AG09309 (cell line): ENCODE data around the gene CYP3A7.
"Not testable (repeated sequence)": the region's sequence is repeated elsewhere in the genome, so short reads cannot be mapped to it uniquely, and the experiment has no call there.

ENCODE experiments used
- DNase-seq: peaks from one replicate; pipeline ENCODE4 v3.0.0-alpha.2; 2010; ENCODE audit warnings: low read depth
- H3K4me3 ChIP-seq: 2 replicates; pipeline ENCODE4 v1.5.1; 2011; ENCODE audit warnings: mild to moderate bottlenecking, low read depth, low read length, moderate library complexity; ENCODE audit not compliant: control insufficient read depth
- TF ChIP-seq, protein P1 (sequence below): IDR thresholded peaks from 2 replicates; pipeline ENCODE4 v1.5.1; 2011; ENCODE audit warnings: mild to moderate bottlenecking, low read depth, low read length, inconsistent platforms; ENCODE audit not compliant: insufficient read depth, control insufficient read depth; ENCODE audit errors: missing control alignments

CYP3A7 gene

DNA sequence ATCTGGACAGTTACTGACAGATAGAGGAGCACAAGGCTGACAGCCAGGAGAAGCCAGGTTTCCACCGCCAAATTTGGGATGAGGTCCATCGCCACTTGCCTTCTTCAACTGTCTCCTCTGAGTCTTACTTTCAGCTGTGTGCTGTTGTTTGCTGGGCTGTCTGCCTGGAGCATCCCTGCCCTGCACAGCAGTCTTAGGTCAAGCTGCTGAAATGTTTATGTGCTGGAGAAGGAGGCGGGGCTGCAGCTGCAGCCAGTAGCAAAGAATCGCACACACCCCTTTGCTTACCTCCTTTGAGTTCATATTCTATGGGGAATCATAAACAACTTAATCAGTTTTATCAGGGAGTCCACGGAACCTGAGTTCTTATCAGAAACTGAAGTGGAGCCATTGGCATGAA lies 35.0 kb downstream of the CYP3A7 start:
- H3K4me3 ChIP-seq, result no peak overlapping the region
- TF ChIP-seq, protein P1, sequence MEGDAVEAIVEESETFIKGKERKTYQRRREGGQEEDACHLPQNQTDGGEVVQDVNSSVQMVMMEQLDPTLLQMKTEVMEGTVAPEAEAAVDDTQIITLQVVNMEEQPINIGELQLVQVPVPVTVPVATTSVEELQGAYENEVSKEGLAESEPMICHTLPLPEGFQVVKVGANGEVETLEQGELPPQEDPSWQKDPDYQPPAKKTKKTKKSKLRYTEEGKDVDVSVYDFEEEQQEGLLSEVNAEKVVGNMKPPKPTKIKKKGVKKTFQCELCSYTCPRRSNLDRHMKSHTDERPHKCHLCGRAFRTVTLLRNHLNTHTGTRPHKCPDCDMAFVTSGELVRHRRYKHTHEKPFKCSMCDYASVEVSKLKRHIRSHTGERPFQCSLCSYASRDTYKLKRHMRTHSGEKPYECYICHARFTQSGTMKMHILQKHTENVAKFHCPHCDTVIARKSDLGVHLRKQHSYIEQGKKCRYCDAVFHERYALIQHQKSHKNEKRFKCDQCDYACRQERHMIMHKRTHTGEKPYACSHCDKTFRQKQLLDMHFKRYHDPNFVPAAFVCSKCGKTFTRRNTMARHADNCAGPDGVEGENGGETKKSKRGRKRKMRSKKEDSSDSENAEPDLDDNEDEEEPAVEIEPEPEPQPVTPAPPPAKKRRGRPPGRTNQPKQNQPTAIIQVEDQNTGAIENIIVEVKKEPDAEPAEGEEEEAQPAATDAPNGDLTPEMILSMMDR, result no peak
- DNase-seq, result no peak

DNA sequence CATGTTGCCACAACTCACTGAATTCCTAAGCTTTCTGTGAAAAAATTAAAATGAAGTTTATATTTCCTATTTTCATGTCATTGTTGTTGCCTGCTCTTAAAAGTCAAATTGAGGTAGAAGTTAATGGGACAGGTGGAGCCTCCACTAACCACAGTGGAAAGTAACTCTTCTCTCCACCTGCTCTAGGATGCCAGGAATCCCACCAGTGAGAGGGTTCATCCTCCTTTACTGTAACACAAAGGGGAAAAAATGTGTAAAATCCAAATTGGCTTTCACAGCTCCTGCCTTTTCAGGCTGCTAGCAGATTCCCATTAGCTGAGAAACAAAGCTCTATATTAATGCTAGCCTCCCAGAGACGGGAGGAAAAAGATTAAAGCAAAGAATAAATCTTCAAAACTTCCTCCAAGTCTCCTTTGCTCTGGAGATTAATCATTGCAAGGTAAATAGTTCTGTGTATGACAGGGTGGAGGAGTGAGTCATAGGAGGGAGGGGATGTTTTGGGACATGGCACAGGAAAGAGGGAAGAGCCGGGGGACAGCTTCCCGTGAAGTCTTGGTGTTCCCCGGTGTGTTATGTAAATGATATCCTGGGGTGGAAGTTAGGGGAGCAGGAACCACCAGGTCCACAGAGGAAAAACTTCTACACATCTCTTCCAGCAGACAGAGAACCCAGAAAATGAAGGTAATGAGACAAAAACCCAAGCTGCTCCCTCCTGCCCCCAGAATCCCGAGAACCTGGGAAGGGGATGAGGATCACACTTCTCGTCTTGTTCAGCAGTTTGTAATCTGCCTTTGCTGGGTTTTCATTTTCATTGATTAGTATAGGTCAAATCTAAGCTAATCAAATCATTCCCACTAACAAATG lies 35.9 kb downstream of the CYP3A7 start:
- not testable (repeated sequence) for H3K4me3 ChIP-seq

DNA sequence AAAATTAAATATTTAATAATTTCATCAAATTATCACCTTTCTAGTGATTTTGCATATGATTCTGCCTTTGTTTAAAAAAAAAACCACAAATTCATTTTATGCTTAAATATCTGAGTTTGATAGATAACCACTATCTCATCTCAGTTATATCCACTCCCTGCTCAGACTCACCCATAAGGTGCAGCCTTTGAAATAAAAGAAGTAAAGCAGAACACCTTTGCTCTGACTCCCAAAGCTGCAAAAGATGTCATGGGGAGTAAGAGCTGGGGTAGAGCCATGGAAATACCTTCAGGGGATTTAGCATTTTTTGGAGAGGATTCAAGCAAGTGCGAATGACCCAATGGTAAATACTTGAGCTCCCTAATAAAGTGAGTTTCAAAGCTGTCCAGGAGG lies 40.1 kb downstream of the CYP3A7 start:
- DNase-seq, result no peak
- TF ChIP-seq, protein P1, result no peak
- no peak overlapping the region for H3K4me3 ChIP-seq

More for the DNA sequence above, 35.9 kb downstream of the CYP3A7 start:
- not testable (repeated sequence) for DNase-seq

DNA sequence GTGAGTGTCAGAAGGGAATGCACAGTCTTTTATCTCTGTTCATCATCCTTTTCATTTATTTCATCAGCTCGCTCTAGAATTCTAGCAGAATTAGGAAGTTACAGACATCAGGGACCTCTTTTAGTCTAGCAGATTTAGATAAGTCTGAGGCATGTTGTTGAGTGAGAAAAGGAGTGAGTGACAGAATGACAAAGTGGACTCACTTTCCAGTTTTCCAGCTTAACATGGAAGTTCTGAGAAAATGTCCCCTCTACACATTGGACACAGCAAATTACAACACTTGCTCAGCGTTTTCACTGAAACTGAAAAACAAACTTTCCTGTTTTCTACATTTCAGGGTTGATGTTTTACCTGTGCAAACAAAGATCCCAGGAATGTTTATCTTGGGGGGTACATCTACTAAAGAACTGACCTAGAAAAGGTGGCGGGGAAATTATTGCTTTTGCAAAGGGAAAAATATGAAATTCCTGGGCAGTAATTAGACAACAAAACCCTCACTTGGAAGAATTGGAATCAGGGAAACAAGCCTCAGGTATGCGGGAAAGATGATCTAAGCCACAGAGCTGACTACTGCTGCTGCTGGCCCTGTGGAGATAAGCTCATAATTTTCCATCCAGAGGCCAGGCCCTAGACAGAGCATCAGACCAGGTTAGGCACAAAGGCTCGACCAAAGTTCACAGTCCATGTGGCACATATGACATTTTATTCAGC lies 40.6 kb downstream of the CYP3A7 start:
- no peak overlapping the region for H3K4me3 ChIP-seq
- DNase-seq, result no peak
- TF ChIP-seq, protein P1, result no peak

DNA sequence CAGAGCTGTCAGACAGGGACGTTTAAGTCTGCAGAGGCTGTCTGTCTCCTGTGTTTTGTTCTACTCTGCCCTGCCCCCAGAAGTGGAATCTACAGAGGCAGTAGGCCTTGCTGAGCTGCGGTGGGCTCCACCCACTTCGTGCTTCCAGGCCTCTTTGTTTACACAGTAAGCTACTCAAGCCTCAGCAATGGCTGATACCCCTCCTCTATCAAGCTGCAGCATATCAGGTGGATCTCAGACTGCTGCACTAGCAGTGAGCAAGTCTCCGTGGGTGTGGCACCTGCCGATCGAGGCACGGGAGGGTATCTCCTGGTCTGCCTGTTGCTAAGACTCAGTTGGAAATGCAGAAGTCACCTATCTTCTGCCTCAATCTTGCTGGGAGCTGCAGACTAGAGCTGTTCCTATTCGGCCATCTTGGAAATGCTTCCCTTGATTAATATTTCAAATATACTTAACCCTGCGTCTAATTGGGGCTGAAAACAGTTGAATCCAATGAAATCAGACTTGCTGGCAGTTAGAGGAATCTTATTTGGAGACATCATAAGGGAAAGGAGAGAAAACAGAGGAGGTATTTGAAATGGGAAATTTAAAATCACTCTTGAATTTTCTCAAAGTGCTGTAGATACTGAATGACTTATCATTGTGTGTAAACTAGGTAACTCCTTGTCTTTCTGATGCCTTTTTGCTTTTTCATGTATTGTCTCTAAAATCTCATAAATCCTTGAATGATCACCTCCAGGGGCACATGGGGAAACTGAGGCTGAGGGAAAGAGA lies 41.4 kb downstream of the CYP3A7 start:
- no peak overlapping the region for H3K4me3 ChIP-seq
- TF ChIP-seq, protein P1, result no peak
- DNase-seq, result no peak

DNA sequence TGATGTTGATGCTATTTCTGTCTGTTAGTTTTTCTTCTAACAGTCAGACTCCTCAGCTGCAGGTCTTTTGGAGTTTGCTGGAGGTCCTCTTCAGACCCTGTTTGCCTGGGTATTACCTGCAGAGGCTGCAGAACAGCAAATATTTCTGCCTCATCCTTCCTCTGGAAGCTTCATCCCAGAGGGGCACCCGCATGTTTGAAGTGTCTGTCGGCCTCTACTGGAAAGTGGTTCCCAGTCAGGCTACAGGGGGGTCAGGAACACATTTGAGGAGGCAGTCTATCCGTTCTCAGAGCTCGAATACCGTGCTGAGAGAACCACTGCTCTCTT lies 41.9 kb downstream of the CYP3A7 start:
- DNase-seq, result no peak
- H3K4me3 ChIP-seq, result no peak overlapping the region
- TF ChIP-seq, protein P1, result no peak

DNA sequence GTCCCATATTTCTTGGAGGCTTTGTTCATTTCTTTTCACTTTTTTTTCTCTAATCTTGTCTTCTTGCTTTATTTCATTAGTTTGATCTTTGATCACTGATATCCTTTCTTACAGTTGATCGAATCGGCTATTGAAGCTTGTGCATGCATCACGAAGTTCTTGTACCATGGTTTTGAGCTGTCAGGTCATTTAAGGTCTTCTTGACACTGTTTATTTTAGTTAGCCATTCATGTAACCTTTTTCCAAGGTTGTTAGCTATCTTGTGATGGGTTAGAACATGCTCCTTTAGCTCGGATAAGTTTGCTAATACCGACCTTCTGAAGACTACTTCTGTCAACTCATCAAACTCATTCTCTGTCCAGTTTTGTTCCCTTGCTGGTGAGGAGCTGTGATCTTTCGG lies 42.4 kb downstream of the CYP3A7 start:
- H3K4me3 ChIP-seq, DNase-seq: not testable (repeated sequence)

DNA sequence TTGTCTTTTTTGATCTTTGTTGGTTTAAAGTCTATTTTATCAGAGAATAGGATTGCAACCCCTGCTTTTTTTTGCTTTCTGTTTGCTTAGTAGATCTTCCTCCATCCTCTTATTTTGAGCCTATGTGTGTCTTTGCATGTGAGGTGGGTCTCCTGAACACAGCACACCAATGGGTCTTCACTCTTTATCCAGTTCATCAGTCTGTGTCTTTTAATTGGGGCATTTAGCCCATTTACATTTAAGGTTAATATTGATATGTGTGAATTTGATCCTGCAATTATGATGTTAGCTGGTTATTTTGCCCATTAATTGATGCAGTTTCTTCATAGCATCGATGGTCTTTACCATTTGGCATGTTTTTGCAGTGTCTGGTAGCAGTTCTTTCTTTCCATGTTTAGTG lies 43.3 kb downstream of the CYP3A7 start:
- not testable (repeated sequence) for DNase-seq, H3K4me3 ChIP-seq

DNA sequence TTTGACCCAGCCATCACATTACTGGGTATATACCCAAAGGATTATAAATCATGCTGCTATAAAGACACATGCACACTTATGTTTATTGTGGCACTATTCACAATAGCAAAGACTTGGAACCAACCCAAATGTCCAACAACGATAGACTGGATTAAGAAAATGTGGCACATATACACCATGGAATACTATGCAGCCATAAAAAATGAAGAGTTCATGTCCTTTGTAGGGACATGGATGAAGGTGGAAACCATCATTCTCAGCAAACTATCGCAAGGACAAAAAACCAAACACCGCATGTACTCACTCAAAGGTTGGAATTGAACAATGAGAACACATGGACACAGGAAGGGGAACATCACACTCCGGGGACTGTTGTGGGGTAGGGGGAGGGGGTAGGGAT lies 44.1 kb downstream of the CYP3A7 start:
- not testable (repeated sequence) for H3K4me3 ChIP-seq, DNase-seq

DNA sequence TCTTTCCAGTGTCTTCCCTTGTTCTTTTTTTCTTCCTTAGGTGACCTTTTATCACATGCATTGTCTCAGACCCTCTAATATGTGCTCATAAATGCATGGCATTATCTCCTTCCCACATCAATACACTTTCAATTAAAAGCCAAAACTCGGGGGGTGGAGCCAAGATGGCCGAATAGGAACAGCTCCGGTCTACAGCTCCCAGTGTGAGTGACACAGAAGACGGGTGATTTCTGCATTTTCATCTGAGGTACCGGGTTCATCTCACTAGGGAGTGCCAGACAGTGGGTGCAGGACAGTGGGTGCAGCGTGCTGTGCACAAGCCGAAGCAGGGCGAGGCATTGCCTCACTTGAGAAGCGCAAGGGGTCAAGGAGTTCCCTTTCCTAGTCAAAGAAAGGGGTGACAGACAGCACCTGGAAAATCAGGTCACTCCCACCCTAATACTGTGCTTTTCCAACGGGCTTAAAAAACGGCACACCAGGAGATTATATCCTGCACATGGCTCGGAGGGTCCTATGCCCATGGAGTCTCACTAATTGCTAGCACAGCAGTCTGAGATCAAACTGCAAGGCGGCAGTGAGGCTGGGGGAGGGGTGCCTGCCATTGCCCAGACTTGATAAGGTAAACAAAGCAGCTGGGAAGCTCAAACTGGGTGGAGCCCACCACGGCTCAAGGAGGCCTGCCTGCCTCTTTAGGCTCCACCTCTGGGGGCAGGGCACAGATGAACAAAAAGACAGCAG lies 49.0 kb downstream of the CYP3A7 start:
- H3K4me3 ChIP-seq, DNase-seq: not testable (repeated sequence)
